Stimulated activated CD4-positive, alpha-beta T cell treated with anti-CD3 and anti-CD28 coated beads, Interleukin-4, amount 100 ng/mL, for 24 hours (primary cell): ENCODE data around the gene GPRC5D.

Experiments
- DNase-seq: peaks from one replicate; pipeline ENCODE4 v3.0.0-alpha.2; 2020

Gene GPRC5D

GRCh38 chr12:12903642-12904609 lies 48.0 kb downstream of the GPRC5D start:
- no peak for DNase-seq

GRCh38 chr12:12902036-12902435 lies 49.9 kb downstream of the GPRC5D start:
- DNase-seq: no peak

GRCh38 chr12:12901158-12901791 lies 50.7 kb downstream of the GPRC5D start:
- no peak for DNase-seq

- DNase-seq: no peak
Measured at GRCh38 chr12:12900786-12901157, 51.2 kb downstream of the GPRC5D start.

- DNase-seq: peak; percentile 70
Measured at GRCh38 chr12:12899530-12900380, 52.2 kb downstream of the GPRC5D start.

- DNase-seq: no peak
Measured at GRCh38 chr12:12898911-12899511, 53.0 kb downstream of the GPRC5D start.

- DNase-seq: no peak
Measured at GRCh38 chr12:12898136-12898717, 53.7 kb downstream of the GPRC5D start.

- DNase-seq: no peak
Measured at GRCh38 chr12:12897302-12897701, 54.7 kb downstream of the GPRC5D start.

- no peak for DNase-seq
Measured at GRCh38 chr12:12896260-12896659, 55.7 kb downstream of the GPRC5D start.

- DNase-seq: no peak
Measured at GRCh38 chr12:12893438-12893837, 58.5 kb downstream of the GPRC5D start.

- no peak for DNase-seq
Measured at GRCh38 chr12:12892681-12893141, 59.3 kb downstream of the GPRC5D start.

- DNase-seq: no peak
Measured at GRCh38 chr12:12891881-12892355, 60.1 kb downstream of the GPRC5D start.

- DNase-seq: peak; percentile 36
Measured at GRCh38 chr12:12891080-12891880, 60.7 kb downstream of the GPRC5D start, which contains the start of gene GPRC5A. GPRC5A (plus strand) TSS chr12:12891562; CDS start chr12:12908250, 16,688 bp downstream.
